ENCODE results near the gene TMEM19.

DNA sequence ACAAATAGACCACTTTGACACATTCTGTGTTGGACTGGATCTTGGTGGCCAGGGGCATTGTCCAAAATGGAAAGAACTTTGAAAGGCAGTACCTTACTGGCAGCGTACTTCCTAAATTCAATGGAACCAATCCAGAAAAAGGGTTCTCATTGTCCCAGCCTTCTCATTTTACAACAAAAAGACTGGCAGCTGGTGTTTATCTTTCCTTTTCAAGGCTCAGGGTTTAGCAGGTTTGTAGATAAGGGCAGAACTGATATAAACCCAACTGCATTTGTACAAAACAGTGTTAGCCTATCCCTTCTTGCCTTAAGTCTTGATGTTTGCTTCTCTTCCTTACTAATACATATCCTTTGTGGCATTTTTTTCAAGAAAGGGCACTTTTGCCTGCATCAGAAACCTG is 14.1 kb upstream of the TMEM19 start:
- TF ChIP-seq CTCF (IDR thresholded peaks at IDR 0.05), result no peak
- no peak for TF ChIP-seq POLR2A (IDR thresholded peaks at IDR 0.05)

All from body of pancreas (tissue), 4 donors.